Activated naive CD8-positive, alpha-beta T cell treated with anti-CD3 and anti-CD28 coated beads for 36 hours (primary cell): Measurements from ENCODE around the gene PTX4. TPM values are rescaled to one million over a fixed set of nuclear protein-coding genes. Genes with fewer than 3 reads are reported as not detected.
A peak's percentile ranks its signal among the peaks of the same experiment; 100 is the strongest.

Experiments
- DNase-seq: peaks from one replicate; pipeline ENCODE4 v3.0.0; 2021
- H3K27ac Mint-ChIP-seq: one replicate; pipeline ENCODE4 v1.8.0; 2022; ENCODE audit warnings: mild to moderate bottlenecking, moderate library complexity, mixed read lengths
- H3K27me3 Mint-ChIP-seq: one replicate; pipeline ENCODE4 v1.8.0; 2022; ENCODE audit warnings: mild to moderate bottlenecking, mixed read lengths
- H3K36me3 Mint-ChIP-seq: one replicate; pipeline ENCODE4 v1.8.0; 2021; ENCODE audit warnings: mild to moderate bottlenecking, mixed read lengths
- H3K4me1 Mint-ChIP-seq: one replicate; pipeline ENCODE4 v1.8.0; 2021; ENCODE audit warnings: mixed read lengths
- H3K4me3 Mint-ChIP-seq: one replicate; pipeline ENCODE4 v1.8.0; 2022; ENCODE audit warnings: mild to moderate bottlenecking, moderate library complexity, mixed read lengths
- H3K9me3 Mint-ChIP-seq: one replicate; pipeline ENCODE4 v1.8.0; 2022; ENCODE audit warnings: mixed read lengths
- total RNA-seq, 2 experiments: library from RNA; stranded (reverse); gene quantifications; one replicate each; pipeline ENCODE4 v1.2.3, GENCODE V29; 2021

PTX4 gene
- total RNA-seq, 2 experiments from 2014 or later, result not detected

DNA sequence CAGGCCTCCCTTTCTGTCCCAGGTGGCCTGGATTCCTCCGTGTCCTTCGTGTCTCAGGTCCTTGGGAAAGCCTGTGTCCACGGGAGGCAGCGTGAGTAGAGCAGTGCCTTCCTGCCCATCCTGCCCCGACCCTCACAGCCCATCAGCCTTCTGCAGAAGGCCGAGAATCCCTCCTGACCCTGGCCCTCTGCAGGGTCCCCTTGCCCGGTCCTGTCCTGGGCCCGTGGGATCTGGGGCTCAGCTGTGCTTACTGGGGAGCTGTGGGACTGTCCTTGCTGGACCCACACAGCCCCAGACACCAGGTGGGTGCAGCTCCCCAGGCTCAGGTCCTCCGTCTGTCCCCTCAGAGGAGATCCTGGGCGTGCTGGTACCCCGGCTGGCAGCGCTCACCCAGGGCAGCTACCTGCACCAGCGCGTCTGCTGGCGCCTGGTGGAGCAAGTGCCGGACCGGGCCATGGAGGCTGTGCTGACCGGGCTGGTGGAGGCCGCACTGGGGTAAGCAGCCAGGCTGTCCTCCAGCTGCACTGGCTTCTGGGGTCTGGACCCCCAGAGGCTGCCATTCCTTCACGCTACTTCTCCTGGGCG lies 8.4 kb upstream of the PTX4 start:
- DNase-seq, result no peak
- H3K4me3 Mint-ChIP-seq, result no peak overlapping the region
- H3K27ac Mint-ChIP-seq, result no peak overlapping the region
- peaks cover 10% of the 10 kb centered on the region for H3K36me3 Mint-ChIP-seq
- no peaks in the 10 kb centered on the region for H3K27me3 Mint-ChIP-seq
- peaks cover 8% of the 10 kb centered on the region for H3K4me1 Mint-ChIP-seq
- no peaks in the 10 kb centered on the region for H3K9me3 Mint-ChIP-seq

DNA sequence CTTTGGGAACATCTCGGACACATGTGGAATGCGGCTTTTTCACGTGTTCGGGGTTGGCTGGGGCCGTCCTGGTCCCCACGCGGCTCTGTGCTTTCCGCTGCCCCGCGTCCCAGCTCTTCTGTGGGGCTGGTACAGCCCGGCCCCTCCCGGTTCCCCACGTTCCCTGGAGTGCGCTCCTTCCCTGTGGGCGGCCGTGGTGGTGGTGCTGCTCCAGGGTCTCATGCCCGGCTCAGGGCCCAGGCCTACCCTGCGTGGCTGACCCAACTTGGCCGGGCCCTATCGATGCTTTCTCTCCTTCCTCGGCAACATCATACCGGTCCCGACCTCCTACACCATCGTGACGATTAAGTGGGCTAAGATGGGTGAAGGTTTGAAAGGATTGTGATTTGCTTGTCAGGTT lies 7.7 kb upstream of the PTX4 start:
- no peaks in the 10 kb centered on the region for H3K9me3 Mint-ChIP-seq
- no peak overlapping the region for H3K4me3 Mint-ChIP-seq
- H3K4me1 Mint-ChIP-seq, result peaks cover 8% of the 10 kb centered on the region
- DNase-seq, result no peak
- H3K27ac Mint-ChIP-seq, result no peak overlapping the region
- peaks cover 8% of the 10 kb centered on the region for H3K36me3 Mint-ChIP-seq
- no peaks in the 10 kb centered on the region for H3K27me3 Mint-ChIP-seq

DNA sequence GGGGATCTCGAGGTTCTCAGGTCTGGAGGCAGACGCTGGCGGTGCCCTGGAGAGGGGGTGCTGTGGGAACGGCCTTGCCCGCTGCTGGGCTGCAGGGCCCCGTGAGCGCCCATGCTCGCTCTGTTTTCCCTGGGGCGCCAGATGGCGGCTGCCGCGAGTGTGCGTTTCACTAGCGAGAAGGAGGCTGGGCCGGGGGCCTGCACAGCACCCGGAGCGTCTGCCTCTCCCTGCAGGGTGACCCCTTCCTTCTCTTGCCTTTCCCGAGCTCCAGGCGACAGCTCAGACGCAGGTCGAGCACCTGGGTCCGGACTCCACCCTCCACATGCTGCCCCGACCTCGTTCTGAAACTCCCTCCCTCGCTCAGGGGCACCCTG lies 7.1 kb upstream of the PTX4 start:
- Mint-ChIP-seq H3K4me1 (peaks cover 8% of the 10 kb centered on the region), H3K27ac (no peak overlapping the region), H3K9me3 (no peaks in the 10 kb centered on the region), H3K36me3 (peaks cover 7% of the 10 kb centered on the region), H3K27me3 (no peaks in the 10 kb centered on the region), H3K4me3 (no peak overlapping the region)
- no peak for DNase-seq

DNA sequence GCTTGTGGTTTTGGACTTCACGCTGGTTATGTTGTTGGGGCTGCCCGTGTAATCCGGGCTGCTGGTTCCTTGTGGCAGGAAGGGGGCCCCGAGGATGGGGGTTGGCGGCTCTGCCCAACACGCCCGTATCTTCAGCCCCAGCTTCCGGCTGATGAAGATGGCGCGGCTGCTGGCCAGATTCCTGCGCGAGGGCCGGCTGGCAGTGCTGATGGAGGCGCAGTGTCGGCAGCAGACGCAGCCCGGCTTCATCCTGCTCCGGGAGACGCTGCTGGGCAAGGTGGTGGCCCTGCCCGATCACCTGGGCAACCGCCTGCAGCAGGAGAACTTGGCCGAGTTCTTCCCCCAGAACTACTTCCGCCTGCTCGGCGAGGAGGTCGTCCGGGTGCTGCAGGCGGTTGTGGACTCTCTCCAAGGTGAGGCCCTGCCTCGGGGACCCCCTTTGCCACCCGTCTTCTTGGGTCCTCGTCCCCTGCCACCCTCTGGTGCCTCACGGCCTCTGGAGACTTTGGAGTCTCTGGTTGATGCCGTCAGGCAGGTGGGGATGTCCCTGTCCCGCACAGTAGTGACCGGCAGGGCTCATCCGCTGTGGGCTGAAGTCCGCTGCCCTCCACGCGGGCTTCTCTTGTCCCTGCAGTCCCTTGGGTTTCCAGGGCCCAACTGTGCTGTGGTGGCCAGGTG lies 6.6 kb upstream of the PTX4 start:
- Mint-ChIP-seq H3K27me3 (no peaks in the 10 kb centered on the region), H3K27ac (no peak overlapping the region), H3K36me3 (peaks cover 7% of the 10 kb centered on the region), H3K4me3 (peak overlapping the region; percentile 14), H3K9me3 (no peaks in the 10 kb centered on the region), H3K4me1 (peaks cover 8% of the 10 kb centered on the region)
- DNase-seq, result no peak

DNA sequence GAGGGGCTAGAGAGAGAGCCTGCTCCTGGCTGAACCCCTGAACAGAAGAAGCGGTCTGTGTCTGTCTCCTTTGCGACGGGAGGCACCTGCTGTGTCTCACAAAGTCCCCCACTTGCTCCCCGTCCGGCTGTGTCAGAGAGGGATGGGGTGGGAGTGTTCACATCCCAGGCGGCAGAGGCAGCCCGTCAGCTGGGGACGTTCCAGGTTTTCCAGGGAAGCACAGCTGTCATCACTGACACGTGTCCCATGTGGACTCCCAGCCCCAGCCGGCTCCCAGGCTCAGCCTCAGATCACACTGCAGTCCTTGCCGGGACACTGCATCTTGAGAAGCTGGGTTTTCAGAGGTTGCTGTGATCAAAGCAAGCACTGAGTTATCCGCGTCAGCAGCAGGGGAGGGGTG lies 6.0 kb upstream of the PTX4 start:
- no peak for DNase-seq
- Mint-ChIP-seq H3K4me1 (peaks cover 8% of the 10 kb centered on the region), H3K36me3 (peaks cover 7% of the 10 kb centered on the region), H3K27me3 (no peaks in the 10 kb centered on the region), H3K9me3 (no peaks in the 10 kb centered on the region), H3K4me3 (peak overlapping the region; percentile 94), H3K27ac (peak overlapping the region; percentile 99)

DNA sequence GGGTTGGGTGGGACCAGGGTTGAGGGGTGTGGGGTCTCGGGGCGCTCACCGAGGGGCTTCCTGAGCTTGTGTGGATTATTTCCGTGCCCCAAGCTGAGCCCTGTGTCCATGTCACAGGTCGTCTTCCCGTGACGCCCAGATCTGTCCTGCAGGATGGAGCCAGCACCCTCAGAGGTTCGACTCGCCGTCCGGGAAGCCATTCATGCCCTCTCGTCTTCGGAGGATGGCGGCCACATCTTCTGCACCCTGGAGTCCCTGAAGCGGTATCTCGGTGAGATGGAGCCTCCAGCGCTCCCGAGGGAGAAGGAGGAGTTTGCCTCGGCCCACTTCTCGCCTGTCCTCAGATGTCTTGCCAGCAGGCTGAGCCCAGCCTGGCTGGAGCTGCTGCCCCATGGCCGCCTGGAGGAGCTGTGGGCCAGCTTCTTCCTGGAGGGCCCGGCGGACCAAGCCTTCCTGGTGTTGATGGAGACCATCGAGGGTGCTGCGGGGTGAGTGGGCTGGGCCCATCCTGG lies 5.4 kb upstream of the PTX4 start:
- Mint-ChIP-seq H3K27ac (peak overlapping the region; percentile 99), H3K4me1 (peaks cover 8% of the 10 kb centered on the region), H3K27me3 (no peaks in the 10 kb centered on the region), H3K36me3 (peaks cover 7% of the 10 kb centered on the region), H3K9me3 (no peaks in the 10 kb centered on the region), H3K4me3 (peak overlapping the region; percentile 94)
- peak; percentile 21 for DNase-seq

DNA sequence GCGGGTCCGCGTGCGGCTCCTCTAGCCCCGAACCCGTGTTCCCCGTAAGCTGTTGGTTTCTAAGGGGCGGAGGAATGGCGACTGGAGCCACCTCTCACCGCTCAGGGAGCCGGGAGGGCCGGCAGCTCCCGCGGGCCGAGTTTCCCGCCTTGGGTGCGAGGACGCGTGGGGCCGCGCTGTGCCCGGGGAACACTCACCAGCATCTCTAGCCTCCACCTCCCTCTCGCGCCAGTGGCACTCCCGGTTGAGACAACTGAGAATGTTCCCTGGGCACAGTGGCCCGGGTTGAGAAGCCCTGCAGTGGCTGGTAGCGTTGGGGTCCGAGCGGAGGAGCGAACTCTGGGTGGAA lies 5.0 kb upstream of the PTX4 start:
- peak; percentile 20 for DNase-seq

DNA sequence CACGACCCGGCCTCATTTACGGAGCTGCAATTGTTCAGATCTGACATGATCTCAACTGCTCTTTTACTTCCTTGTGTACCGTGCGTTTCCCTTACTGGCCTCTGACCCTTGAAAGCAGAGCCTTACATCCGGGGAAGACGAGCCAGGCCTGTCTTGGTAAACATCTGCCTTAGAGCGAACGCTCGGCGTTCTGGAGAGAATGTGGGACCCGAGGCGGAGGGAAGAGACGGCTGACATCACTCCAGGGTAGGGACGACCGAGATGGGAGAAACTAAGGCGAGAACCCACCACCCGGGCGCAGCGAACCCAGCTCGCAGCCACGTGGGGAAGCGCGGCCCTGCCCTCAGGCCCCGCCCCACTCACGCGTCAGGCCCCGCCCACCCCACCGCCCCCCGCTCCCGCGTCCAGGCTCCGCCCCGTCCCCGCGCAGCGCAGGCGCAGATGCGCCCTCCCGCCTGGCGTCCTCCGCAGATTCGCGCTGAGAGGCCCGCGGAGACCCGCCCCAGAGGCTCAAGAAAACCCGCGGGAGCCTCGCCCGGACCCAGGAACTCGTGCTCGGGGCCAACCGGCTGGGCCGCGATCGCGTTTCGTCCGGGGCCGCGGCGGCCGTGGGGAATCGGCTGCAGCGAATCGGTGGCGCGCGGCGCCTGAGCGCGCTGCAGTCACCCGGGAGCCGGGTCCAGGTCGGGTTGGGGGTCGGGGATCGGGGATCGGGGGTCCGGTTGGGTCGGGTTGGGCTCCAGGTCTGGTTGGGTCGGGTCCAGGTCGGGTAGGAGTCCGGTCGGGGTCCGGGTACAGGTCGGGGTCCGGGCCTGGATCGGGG lies 4.4 kb upstream of the PTX4 start, which contains the start of gene TELO2:
Gene TELO2, plus strand, starts transcription at position 438 of the 823 bp plus-strand sequence. CDS start 922 bp downstream, outside the sequence.
- Mint-ChIP-seq H3K36me3 (peaks cover 2% of the 10 kb centered on the region), H3K27ac (peak within 1 kb of the TSS; percentile 99), H3K9me3 (no peaks in the 10 kb centered on the region), H3K4me1 (peaks cover 8% of the 10 kb centered on the region), H3K4me3 (peak within 1 kb of the TSS; percentile 94), H3K27me3 (no peaks in the 10 kb centered on the region)
- DNase-seq, result peak; percentile 88

More for the DNA sequence above, 5.0 kb upstream of the PTX4 start:
- Mint-ChIP-seq H3K27ac (peak overlapping the region; percentile 99), H3K4me3 (peak overlapping the region; percentile 94), H3K4me1 (peaks cover 8% of the 10 kb centered on the region), H3K9me3 (no peaks in the 10 kb centered on the region), H3K36me3 (peaks cover 7% of the 10 kb centered on the region), H3K27me3 (no peaks in the 10 kb centered on the region)

DNA sequence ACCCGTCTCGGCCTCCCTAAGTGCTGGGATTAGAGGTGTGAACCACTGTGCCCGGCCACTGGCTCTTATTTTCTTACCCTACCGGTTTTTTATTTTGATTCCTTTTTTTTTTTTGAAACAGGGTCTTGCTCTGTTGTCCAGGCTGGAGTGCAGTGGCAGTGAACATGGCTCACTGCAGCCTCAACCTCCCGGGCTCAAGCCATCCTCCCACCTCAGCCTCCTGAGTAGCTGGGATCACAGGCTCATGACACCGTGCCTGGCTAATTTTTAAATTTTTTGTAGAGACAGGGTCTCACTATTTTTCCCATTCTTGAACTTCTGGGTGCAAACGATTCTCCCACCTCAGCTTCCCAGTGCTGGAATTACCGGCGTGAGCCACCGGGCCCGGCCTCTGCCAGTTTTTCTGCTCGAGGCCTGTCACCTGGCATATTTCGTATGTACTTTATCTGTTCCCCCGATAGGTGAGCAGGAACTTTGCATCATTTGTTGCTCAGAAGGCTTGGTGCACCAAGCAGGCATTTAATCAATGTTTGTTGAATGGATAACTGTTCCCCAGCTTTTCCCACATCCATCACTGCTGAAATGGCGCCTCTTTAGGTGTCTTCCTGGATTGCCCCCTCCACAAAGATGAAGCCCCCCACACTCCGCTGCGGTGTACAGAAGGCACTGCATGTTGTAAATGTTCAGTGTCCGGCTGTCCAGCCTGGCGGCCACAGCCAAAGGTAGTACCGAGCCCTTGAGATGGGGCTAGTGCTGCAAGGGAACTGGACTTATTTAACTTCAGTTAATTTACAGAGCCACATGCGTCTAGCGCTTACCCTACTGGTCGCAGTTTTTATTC lies 3.6 kb upstream of the PTX4 start:
- H3K9me3 Mint-ChIP-seq, result no peaks in the 10 kb centered on the region
- H3K27me3 Mint-ChIP-seq, result no peaks in the 10 kb centered on the region
- peaks cover 2% of the 10 kb centered on the region for H3K36me3 Mint-ChIP-seq
- peaks cover 8% of the 10 kb centered on the region for H3K4me1 Mint-ChIP-seq
- peak overlapping the region; percentile 92 for H3K4me3 Mint-ChIP-seq
- peak overlapping the region; percentile 99 for H3K27ac Mint-ChIP-seq
- no peak for DNase-seq

DNA sequence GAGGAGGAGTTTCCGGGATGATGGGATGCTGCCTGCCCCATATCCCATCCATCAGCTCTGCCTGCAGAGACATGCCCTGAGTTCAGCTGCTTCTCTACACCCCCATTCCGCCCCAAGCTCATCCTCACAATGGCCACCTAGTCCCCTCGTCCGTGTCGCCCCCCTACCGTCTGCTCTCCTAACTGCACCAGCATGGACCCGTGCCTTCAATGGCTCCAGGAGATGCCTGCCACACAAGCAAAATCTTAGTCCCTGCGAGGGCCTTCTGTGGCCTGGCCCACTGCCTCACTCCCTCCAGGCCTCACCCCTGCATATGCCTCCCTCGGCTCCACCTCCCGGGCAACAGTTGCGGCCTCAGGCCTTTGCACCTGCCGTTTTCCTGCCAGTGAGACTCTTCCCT lies 2.6 kb upstream of the PTX4 start:
- Mint-ChIP-seq H3K4me3 (no peak overlapping the region), H3K4me1 (peaks cover 8% of the 10 kb centered on the region), H3K27me3 (no peaks in the 10 kb centered on the region), H3K27ac (no peak overlapping the region), H3K9me3 (no peaks in the 10 kb centered on the region), H3K36me3 (peaks cover 2% of the 10 kb centered on the region)
- DNase-seq, result no peak

DNA sequence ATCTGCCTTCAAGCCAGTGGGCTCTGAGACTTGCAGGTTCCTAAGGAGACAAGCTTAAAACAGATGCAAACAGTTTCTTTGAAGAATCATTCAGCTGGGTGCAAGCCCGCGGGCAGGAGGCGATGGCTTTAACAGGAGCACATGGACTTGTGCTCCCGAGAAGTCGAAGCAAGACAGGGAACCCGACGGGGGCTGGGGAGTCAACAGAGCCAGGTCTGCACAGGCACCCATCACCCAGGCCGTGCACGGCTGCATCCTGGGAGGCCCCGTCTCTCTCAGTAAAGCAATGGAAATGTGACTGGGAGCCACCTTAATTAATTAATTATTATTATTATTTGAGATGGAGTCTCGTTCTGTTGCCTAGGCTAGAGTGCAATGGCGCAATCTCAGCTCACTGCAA lies 333 bp upstream of the PTX4 start:
- Mint-ChIP-seq H3K36me3 (peaks cover 2% of the 10 kb centered on the region), H3K27ac (no peak overlapping the region), H3K9me3 (no peaks in the 10 kb centered on the region), H3K4me3 (no peak overlapping the region), H3K4me1 (peaks cover 8% of the 10 kb centered on the region), H3K27me3 (no peaks in the 10 kb centered on the region)
- DNase-seq, result no peak

DNA sequence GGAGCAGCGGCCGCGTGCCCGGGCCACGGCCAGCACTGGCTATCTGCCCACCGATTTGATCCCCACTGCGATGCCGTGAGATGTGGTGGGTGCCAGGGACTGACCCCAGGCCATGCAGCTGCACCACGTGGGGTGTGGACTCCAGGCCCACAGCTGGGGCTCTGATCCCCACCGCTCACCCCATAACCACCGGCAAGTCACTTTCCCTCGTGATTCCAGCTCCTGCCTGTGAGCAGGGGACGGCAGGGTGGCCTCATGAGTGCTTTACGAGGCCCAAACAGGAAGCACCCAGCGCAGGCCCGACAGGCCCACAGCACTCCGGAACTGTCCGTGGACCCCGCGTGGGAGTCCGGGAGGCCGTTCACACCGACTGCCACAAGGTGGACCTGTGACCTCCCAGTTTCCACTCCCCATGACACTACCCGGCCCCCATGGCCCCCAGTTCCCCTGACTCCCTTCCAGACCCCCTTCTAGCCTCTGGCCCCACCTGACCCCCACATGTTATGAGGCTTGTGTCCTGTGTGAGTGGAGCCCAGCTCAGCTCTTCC lies 616 bp downstream of the PTX4 start:
- no peaks in the 10 kb centered on the region for H3K27me3 Mint-ChIP-seq
- no peaks in the 10 kb centered on the region for H3K9me3 Mint-ChIP-seq
- H3K36me3 Mint-ChIP-seq, result no peaks in the 10 kb centered on the region
- no peak overlapping the region for H3K4me3 Mint-ChIP-seq
- peaks cover 8% of the 10 kb centered on the region for H3K4me1 Mint-ChIP-seq
- no peak for DNase-seq
- H3K27ac Mint-ChIP-seq, result no peak overlapping the region

DNA sequence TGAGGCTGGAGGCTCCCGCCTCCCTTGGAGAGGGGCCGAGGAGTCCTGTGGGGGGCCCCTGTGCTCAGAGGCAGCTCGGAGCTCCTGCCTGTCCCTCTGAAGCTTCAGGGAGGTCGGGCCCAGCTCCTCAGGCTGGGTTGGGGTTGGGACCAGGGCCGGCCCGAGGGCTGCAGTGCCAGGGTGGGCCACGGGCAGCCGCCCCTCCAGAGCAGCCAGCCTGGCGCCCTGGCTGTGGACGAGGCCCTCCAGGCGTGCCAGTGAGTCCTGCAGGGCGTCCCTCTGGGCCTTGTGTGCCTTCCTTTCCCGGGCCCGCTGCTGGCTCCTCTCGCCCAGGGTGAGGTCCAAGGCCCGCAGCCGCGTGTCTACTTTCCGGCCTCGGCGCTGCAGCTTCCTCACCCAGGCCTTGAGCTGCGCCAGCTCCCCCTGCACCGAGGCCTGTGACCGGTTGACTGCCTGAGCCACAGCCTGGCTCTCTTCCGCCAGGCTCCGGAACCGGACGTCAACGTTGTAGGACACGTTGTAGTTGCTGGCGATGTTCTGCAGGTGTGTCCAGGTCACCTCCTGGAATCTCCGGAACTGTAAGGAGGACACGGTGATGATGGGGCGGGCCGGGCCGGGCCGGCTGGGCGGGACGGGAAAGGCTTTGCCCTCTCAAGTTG lies 1.2 kb downstream of the PTX4 start:
- Mint-ChIP-seq H3K4me1 (peaks cover 3% of the 10 kb centered on the region), H3K27me3 (no peaks in the 10 kb centered on the region), H3K4me3 (no peak overlapping the region), H3K9me3 (no peaks in the 10 kb centered on the region), H3K27ac (no peak overlapping the region), H3K36me3 (no peaks in the 10 kb centered on the region)
- no peak for DNase-seq
